Stimulated activated CD4-positive, alpha-beta T cell treated with anti-CD3 and anti-CD28 coated beads, TNF-alpha, amount 100 ng/mL, for 24 hours (primary cell): ENCODE measurements around the gene TP53TG3B.
"Not testable (repeated sequence)": the region's sequence is repeated elsewhere in the genome, so short reads cannot be mapped to it uniquely, and the experiment has no call there.

ENCODE experiments used
- DNase-seq, 3 experiments: peaks; one replicate each; pipeline ENCODE4 v3.0.0-alpha.2; 2020; ENCODE audit warnings: low read depth in 3 of 3

The TP53TG3B gene, protein sequence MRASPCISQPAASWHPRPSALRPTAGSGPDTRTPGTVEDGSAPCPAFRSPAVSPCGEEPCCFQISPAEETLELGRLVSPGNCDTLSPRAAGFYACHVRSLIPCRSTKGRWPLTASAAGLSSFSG

GRCh38 chr16:33360541-33360940, at the start of gene TP53TG3B:
TSS of gene TP53TG3B (plus strand) at chr16:33360841. CDS start at chr16:33360909, 68 bp downstream.
- DNase-seq = not testable (repeated sequence)

DNA sequence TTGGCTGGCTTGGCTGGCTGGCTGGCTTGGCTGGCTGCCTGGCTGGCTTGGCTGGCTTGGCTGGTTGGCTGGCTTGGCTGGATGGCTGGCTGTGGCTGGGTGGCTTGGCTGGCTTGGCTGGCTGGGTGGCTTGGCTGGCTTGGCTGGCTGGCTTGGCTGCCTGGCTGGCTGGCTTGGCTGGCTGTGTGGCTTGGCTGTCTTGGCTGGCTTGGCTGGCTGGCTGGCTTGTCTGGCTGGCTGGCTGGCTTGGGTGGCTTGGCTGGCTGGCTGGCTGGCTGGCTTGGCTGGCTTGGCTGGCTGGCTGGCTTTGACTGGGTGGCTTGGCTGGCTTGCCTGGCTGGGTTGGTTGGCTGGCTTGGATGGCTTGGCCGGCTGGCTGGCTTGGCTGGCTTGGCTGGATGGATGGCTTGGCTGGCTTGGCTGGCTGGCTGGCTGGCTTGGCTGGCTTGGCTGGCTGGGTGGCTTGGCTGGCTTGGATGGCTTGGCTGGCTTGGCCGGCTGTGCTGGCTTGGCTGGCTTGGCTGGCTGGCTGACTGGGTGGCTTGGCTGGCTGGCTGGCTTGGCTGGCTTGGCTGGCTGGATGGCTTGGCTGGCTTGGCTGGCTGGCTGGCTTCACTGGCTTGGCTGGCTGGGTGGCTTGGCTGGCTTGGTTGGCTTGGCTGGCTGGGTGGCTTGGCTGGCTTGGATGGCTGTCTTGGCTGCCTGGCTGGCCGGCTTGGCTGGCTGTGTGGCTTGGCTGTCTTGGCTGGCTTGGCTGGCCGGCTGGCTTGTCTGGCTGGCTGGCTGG, 24.2 kb upstream of the TP53TG3B start:
- peak in 2 of 3 experiments; percentile 23 to 30 for DNase-seq

GRCh38 chr16:33337627-33338542, 22.8 kb upstream of the TP53TG3B start:
- DNase-seq = peak in 2 of 3 experiments; percentile 5 to 27

DNA sequence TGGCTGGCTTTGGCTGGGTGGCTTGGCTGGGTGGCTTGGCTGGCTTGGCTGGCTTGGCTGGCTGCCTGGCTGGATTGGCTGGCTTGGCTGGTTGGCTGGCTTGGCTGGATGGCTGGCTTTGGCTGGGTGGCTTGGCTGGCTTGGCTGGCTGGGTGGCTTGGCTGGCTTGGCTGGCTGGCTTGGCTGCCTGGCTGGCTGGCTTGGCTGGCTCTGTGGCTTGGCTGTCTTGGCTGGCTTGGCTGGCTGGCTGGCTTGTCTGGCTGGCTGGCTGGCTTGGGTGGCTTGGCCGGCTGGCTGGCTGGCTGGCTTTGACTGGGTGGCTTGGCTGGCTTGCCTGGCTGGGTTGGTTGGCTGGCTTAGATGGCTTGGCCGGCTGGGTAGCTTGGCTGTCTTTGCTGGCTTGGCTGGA, 22.1 kb upstream of the TP53TG3B start:
- DNase-seq = not testable (repeated sequence)

GRCh38 chr16:33339093-33340061, 21.3 kb upstream of the TP53TG3B start:
- peak in 2 of 3 experiments; percentile 18 to 43 for DNase-seq
